ENCODE results near the gene DHRSX.

DNA sequence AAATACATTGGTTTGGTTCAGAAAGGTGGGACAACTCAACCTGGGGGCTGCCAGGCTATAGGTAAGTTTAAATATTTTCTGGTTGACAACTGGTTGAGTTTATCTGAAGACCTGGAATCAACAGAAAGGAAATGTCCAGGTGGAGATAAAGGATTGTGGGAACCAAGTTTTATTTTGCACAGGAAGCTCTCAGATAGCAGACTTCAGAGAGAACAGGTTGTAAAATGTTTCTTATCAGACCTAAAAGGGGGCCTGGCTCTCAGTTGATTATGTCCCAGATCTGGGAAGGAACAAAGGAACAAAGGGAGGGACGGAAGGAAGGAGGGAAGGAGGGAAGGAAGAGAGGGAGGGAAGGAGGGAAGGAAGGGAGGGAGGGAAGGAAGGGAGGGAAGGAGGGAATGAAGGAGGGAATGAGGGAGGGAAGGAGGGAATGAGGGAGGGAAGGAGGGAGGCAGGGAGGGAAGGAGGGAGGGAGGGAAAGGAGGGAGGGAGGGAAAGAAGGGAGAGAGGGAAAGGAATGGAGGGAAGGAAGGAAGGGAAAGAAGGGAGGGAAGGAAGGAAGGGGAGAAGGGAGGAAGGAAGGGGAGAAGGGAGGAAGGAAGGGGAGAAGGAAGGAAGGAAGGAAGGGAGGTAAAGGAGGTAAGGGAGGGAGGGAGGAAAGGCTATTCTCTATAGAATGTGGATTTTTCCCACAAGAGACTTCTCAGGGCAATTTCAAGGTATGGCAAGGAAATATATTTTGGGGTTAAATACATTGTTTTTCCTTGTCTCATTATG, 186.7 kb downstream of the DHRSX start:
- TF ChIP-seq CTCF (IDR thresholded peaks at IDR 0.05) (no peak), POLR2A (IDR thresholded peaks at IDR 0.05) (no peak)

Data from heart left ventricle (tissue), 13 donors.